ENCODE measurements around the gene GFI1B. TPM values are rescaled to one million over a fixed set of nuclear protein-coding genes. Genes with fewer than 3 reads are reported as not detected.

The GFI1B gene
- total RNA-seq, 1 experiment from 2014 or later: 0.77 TPM

- TF ChIP-seq CREM (CRISPR knock-in tag; IDR thresholded peaks at IDR 0.05) (peak; percentile 70), MYBL2 (CRISPR knock-in tag; IDR thresholded peaks at IDR 0.05) (peak; percentile 71; the same call in 1 of the 2 replicates)
Measured at GRCh38 chr9:132944294-132945185, 34.0 kb upstream of the GFI1B start, which contains the start of gene TSC1 (continued).

DNA sequence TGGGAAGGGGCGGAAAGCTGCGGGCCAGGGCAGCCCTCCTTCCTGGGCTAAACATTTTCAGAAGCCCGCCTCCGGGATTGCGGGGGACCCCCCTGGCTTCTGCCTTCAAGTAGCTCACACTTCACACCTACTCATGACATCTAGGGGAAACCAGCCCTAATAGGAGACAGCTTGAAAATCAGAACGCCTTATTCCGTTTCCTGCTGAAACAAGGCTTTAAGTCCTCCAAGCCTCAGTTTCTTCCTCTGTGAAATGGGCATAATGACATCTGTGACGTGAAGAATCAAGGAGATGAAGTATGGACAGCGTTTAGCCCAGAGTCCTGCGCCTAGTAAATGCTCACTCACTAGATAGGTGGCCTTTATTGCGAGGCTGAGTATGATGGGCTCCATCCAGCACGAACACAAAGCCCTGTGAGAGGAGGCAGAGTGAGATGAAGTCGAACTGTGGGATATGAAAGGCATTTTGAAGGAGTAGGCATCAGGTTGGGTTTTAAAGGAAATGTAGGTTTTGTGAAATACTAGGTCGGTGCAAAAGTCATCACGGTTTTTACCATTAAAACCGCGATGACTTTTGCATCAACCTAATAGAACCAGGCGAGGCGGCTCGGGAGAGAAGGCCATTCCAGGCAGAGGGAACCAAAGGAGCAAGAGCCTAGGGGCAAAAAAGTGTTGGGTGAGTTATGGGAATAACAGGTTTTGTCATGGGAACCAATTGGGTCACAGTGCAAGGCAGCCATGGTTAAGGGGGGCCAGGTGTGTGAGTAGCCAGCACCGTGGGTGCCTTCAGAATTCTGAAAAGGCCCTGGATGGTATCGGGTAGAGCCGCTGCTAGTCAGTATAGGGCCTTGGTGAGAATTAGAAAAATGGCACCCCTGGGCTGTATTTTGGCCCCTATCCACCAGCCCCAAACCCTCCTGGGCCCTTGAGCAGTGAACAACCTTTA is 33.0 kb upstream of the GFI1B start:
- Mint-ChIP-seq H3K4me1 (peaks cover 48% of the 10 kb centered on the region), H3K36me3 (no peaks in the 10 kb centered on the region), H3K4me3 (peak overlapping the region; percentile 84), H3K9me3 (no peaks in the 10 kb centered on the region), H3K27ac (peak overlapping the region; percentile 65), H3K27me3 (ENCODE audit: low read depth) (no peaks in the 10 kb centered on the region)
- TF ChIP-seq GTF2I (CRISPR knock-in tag; conservative IDR thresholded peaks at IDR 0.05): peak; percentile 98
- TF ChIP-seq ZNF121 (CRISPR knock-in tag; IDR thresholded peaks at IDR 0.05): no peak; the same call in 1 of the 2 replicates
- DNase-seq (ENCODE audit: low spot score) (no peak), ATAC-seq (no peak)
- CTCF ChIA-PET: interaction anchor here (0.6 to 1.3 kb wide), 9 partner anchors 11 to 535 kb away, joined by 3 to 6 read pairs (median 4); partner anchors contain the start of genes CFAP77 and GFI1B
- POLR2A ChIA-PET: interaction anchor here (1.4 kb wide), 1 partner anchor 36 kb away, joined by 16 read pairs; no protein-coding TSS in a partner anchor

GRCh38 chr9:132946211-132946610 is 32.3 kb upstream of the GFI1B start:
- peaks cover 44% of the 10 kb centered on the region for H3K4me1 Mint-ChIP-seq
- no peak for TF ChIP-seq MXD4 (CRISPR knock-in tag; IDR thresholded peaks at IDR 0.05; ENCODE audit: borderline replicate concordance)
- TF ChIP-seq ZNF263 (CRISPR knock-in tag; IDR thresholded peaks at IDR 0.05; ENCODE audit: low read depth): no peak
- TF ChIP-seq, protein P1, sequence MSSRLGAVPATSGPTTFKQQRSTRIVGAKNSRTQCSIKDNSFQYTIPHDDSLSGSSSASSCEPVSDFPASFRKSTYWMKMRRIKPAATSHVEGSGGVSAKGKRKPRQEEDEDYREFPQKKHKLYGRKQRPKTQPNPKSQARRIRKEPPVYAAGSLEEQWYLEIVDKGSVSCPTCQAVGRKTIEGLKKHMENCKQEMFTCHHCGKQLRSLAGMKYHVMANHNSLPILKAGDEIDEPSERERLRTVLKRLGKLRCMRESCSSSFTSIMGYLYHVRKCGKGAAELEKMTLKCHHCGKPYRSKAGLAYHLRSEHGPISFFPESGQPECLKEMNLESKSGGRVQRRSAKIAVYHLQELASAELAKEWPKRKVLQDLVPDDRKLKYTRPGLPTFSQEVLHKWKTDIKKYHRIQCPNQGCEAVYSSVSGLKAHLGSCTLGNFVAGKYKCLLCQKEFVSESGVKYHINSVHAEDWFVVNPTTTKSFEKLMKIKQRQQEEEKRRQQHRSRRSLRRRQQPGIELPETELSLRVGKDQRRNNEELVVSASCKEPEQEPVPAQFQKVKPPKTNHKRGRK (CRISPR knock-in tag; IDR thresholded peaks at IDR 0.05; ENCODE audit: borderline replicate concordance): no peak
- no peak for TF ChIP-seq NR3C1 (CRISPR knock-in tag; conservative IDR thresholded peaks at IDR 0.05; ENCODE audit: low read depth)
- TF ChIP-seq GTF2I (CRISPR knock-in tag; conservative IDR thresholded peaks at IDR 0.05): no peak
- TF ChIP-seq JUN (CRISPR knock-in tag; IDR thresholded peaks at IDR 0.05): no peak
- TF ChIP-seq TCF7 (CRISPR knock-in tag; IDR thresholded peaks at IDR 0.05; ENCODE audit: low read depth): no peak
- TF ChIP-seq SMAD3 (CRISPR knock-in tag; IDR thresholded peaks at IDR 0.05; ENCODE audit: borderline replicate concordance): no peak
- TF ChIP-seq ZNF121 (CRISPR knock-in tag; IDR thresholded peaks at IDR 0.05): no peak
- TF ChIP-seq E2F1 (CRISPR knock-in tag; IDR thresholded peaks at IDR 0.05): no peak
- no peak for TF ChIP-seq ZMAT4 (CRISPR knock-in tag; IDR thresholded peaks at IDR 0.05)
- no peak for TF ChIP-seq NR1H2 (CRISPR knock-in tag; IDR thresholded peaks at IDR 0.05)
- TF ChIP-seq SOX15 (CRISPR knock-in tag; IDR thresholded peaks at IDR 0.05): no peak
- TF ChIP-seq JAZF1 (CRISPR knock-in tag; IDR thresholded peaks at IDR 0.05): no peak
- TF ChIP-seq, protein P2, sequence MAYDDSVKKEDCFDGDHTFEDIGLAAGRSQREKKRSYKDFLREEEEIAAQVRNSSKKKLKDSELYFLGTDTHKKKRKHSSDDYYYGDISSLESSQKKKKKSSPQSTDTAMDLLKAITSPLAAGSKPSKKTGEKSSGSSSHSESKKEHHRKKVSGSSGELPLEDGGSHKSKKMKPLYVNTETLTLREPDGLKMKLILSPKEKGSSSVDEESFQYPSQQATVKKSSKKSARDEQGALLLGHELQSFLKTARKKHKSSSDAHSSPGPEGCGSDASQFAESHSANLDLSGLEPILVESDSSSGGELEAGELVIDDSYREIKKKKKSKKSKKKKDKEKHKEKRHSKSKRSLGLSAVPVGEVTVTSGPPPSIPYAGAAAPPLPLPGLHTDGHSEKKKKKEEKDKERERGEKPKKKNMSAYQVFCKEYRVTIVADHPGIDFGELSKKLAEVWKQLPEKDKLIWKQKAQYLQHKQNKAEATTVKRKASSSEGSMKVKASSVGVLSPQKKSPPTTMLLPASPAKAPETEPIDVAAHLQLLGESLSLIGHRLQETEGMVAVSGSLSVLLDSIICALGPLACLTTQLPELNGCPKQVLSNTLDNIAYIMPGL (CRISPR knock-in tag; IDR thresholded peaks at IDR 0.05): no peak
- TF ChIP-seq TEAD4 (CRISPR knock-in tag; IDR thresholded peaks at IDR 0.05): no peak
- TF ChIP-seq ESRRA (CRISPR knock-in tag; IDR thresholded peaks at IDR 0.05; ENCODE audit: borderline replicate concordance): no peak
- TF ChIP-seq PREB (CRISPR knock-in tag; IDR thresholded peaks at IDR 0.05; ENCODE audit: borderline replicate concordance): no peak
- no peaks in the 10 kb centered on the region for H3K36me3 Mint-ChIP-seq
- no peak for DNase-seq (ENCODE audit: low spot score)
- H3K9me3 Mint-ChIP-seq: no peaks in the 10 kb centered on the region
- no peak overlapping the region for H3K4me3 Mint-ChIP-seq
- peak overlapping the region; percentile 26 for H3K27ac Mint-ChIP-seq
- no peak for ATAC-seq
- CTCF ChIA-PET: interaction anchor here (0.6 kb wide), 1 partner anchor 97 kb away, joined by 3 read pairs; no protein-coding TSS in a partner anchor
- H3K27me3 Mint-ChIP-seq (ENCODE audit: low read depth): no peaks in the 10 kb centered on the region
- POLR2A ChIA-PET: no interaction called here

Measured in WTC11 (cell line).